ENCODE measurements around the gene HADHA. TPM values are rescaled to one million over a fixed set of nuclear protein-coding genes. Genes with fewer than 3 reads are reported as not detected.
"Not testable (repeated sequence)": the region's sequence is repeated elsewhere in the genome, so short reads cannot be mapped to it uniquely, and the experiment has no call there.

HADHA gene
- total RNA-seq, 2 donors from 2014 or later, result 80.4 to 108 TPM

DNA sequence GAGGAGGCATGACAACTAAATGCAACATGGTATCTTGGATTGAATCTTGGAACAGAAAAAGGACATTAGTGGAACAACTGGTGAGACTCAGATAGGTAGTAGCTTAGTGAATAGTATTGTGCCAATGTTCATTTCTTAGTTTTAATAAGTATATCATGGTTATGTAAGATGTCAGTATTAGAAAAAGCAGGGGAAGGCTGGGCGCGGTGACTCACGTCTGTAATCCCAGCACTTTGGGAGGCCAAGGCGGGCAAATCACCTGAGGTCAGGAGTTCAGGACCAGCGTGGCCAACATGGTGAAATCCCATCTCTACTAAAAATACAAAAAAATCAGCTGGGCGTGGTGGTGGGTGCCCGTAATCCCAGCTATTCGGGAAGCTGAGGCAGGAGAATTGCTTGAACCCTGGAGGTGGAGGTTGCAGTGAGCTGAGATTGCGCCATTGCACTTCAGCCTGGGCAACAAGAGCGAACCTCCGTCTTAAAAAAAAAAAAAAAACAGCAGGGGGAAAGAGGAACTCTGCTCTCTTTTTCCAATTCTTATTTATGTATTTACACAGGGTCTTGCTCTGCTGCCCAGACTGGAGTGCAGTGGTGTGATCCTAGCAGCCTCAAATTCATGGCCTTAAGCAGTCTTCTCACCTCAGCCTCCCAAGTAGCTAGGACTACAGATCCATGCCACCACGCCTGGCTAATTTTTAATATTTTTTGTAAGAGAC, 24.4 kb upstream of the HADHA start:
- H3K4me3 Mint-ChIP-seq; DNase-seq (ENCODE audit: low spot score); H3K27me3 Mint-ChIP-seq; H3K4me1 Mint-ChIP-seq (ENCODE audit: low read depth in 2 of 2); ATAC-seq; H3K27ac Mint-ChIP-seq; H3K36me3 Mint-ChIP-seq; H3K9me3 Mint-ChIP-seq: not testable (repeated sequence)

DNA sequence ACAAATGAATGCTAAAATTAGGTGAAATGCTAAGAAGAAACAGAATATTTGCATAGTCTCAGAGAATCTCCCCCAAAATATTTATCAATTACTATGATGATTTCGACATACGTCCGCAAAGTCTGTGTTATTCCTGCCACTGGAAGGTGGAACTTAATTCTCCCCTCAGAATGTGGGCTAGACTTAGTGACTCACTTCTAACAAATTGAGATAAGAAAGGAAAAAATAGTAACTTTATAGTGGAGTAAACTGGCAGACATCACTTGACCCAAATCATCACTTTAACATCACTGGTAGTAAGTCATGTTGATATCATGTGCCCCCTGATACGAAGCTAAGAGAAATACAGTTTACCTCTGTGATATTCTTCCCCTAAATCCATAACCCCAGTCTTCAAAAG, 23.8 kb upstream of the HADHA start:
- H3K9me3 Mint-ChIP-seq, result no peaks in the 10 kb centered on the region

DNA sequence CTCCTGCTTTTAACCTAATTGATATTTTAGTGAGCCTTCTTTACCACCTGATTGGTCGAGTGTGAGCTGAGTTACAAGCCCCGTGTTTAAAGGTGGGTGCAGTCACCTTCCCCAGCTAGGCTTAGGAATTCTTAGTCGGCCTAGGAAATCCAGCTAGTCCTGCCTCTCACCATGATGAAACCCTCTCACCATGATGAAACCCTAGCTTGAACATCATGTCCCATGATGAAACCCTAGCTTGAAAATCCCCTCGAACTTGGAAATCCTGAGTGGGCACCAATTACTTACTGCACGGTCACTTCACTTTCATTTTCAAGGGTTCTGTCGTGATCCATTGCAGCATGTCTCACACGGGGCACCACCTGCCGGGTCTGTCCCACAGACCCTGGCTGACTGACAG, 14.4 kb upstream of the HADHA start:
- not testable (repeated sequence) for H3K27ac Mint-ChIP-seq; H3K36me3 Mint-ChIP-seq; H3K4me1 Mint-ChIP-seq (ENCODE audit: low read depth in 2 of 2); H3K9me3 Mint-ChIP-seq; H3K27me3 Mint-ChIP-seq; DNase-seq (ENCODE audit: low spot score); H3K4me3 Mint-ChIP-seq; ATAC-seq

More for the DNA sequence above, 23.8 kb upstream of the HADHA start:
- ATAC-seq, result no peak
- H3K27me3 Mint-ChIP-seq, result no peaks in the 10 kb centered on the region
- DNase-seq (ENCODE audit: low spot score), result no peak
- peaks cover 0 to 5% of the 10 kb centered on the region in 2 donors for H3K4me1 Mint-ChIP-seq (ENCODE audit: low read depth in 2 of 2)
- H3K27ac Mint-ChIP-seq, result no peak overlapping the region
- H3K36me3 Mint-ChIP-seq, result peaks cover 5% of the 10 kb centered on the region
- H3K4me3 Mint-ChIP-seq, result no peak overlapping the region

DNA sequence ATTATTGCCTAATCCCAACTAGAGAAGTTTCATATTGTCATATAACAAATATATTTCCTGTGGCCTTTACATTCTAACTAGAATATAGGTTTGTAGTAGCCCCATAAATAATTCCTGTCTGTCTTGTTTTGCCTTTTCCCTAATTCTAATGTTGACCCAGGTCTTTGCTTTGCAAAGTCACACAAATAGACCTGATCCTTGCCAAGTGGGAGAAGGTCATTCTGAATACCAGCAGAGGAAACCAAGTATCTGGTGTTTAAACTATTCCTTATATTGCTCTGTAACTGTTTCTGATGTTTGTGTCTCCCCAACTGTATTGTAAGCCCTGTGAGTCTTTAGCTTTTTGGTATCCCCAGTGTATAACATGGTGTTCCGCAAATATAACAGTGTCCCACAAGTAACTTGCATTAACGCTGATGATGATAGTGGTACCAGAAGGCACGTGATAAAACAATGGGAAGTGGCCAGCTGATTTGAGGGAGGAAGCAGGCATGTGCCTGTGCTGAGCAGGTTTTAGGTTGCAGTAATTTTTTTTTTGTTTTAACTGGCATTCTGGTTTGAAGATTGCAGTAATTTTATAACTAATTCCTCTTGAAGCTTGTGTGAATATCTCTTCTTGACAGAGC, 11.4 kb upstream of the HADHA start:
- Mint-ChIP-seq H3K27me3 (no peaks in the 10 kb centered on the region), H3K36me3 (no peaks in the 10 kb centered on the region), H3K27ac (no peak overlapping the region), H3K9me3 (no peaks in the 10 kb centered on the region), H3K4me3 (no peak overlapping the region), H3K4me1 (ENCODE audit: low read depth in 2 of 2) (peaks cover 8 to 24% of the 10 kb centered on the region in 2 donors)
- ATAC-seq (no peak), DNase-seq (ENCODE audit: low spot score) (no peak)

DNA sequence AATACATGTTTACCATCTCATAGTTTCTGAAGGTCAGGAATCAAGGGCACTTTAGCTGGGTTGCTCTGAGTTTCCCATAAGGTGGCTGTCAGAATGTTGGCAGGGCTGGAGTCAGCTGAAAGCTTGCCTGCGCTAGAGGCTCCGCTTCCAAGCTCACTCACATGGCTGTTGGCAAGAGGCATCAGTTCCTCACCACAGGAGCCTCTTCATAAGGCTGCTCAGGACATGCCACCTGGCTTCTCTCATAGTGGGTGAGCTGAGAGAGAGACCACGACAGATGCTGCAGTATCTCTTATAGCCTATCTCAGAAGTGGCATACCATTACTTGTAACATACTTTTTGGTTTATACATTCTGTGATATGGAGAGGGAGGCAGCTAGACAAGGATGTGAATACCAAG, 7.5 kb upstream of the HADHA start:
- no peak for ATAC-seq
- DNase-seq (ENCODE audit: low spot score), result no peak
- Mint-ChIP-seq H3K27me3 (no peaks in the 10 kb centered on the region), H3K27ac (no peak overlapping the region), H3K9me3 (no peaks in the 10 kb centered on the region), H3K4me3 (no peak overlapping the region), H3K4me1 (ENCODE audit: low read depth in 2 of 2) (peaks cover 12 to 33% of the 10 kb centered on the region in 2 donors), H3K36me3 (no peaks in the 10 kb centered on the region)

DNA sequence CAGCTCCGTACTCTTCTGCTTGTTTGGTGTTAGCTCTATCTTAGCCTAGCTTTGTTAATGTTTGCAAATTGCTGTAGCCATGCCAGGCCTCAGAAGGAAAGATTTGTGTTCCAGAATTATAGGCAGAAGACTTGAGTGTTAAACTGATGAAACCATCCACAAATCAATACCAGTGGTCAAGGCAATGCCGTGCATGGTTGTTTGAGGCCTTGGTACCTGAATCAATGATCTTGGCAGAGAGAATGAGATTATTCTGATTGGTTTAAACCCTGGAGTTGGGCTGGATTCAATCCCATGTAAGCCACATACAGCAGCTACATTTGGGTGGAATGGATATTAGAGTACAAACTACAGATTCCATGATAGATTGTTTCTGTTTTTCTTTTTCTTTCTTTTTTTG, 5.2 kb upstream of the HADHA start:
- H3K27me3 Mint-ChIP-seq, result no peaks in the 10 kb centered on the region
- H3K27ac Mint-ChIP-seq, result no peak overlapping the region
- H3K4me1 Mint-ChIP-seq (ENCODE audit: low read depth in 2 of 2), result peaks cover 31 to 40% of the 10 kb centered on the region in 2 donors
- DNase-seq (ENCODE audit: low spot score) (no peak), ATAC-seq (no peak)
- H3K9me3 Mint-ChIP-seq, result no peaks in the 10 kb centered on the region
- H3K36me3 Mint-ChIP-seq, result no peaks in the 10 kb centered on the region
- H3K4me3 Mint-ChIP-seq, result no peak overlapping the region

DNA sequence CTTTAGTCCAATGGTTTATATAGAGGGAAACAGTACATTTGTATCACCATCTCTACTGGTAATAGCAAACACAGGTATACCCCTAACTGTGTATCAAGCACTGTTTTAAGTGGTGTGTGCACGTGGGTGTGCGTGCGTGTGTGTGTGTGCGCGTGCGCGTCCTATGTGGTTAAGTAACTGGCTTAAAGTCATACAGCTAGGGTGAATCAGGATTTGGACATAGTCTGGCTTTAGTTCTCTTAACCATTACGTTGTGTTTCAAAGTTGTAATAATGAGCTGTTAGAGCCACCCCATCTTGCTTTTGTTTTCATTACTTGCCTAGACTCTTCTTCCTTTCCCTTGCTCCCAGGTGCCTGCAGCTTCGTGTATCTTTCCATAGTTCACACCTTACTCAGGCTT, 2.4 kb upstream of the HADHA start:
- no peak for DNase-seq (ENCODE audit: low spot score)
- ATAC-seq, result no peak
- peak overlapping the region in 1 of 2 donors; percentile 96 for H3K27ac Mint-ChIP-seq
- peaks cover 42 to 49% of the 10 kb centered on the region in 2 donors for H3K4me1 Mint-ChIP-seq (ENCODE audit: low read depth in 2 of 2)
- H3K36me3 Mint-ChIP-seq, result peaks cover 5% of the 10 kb centered on the region
- no peaks in the 10 kb centered on the region for H3K27me3 Mint-ChIP-seq
- H3K4me3 Mint-ChIP-seq, result peak overlapping the region; percentile 78
- H3K9me3 Mint-ChIP-seq, result no peaks in the 10 kb centered on the region

DNA sequence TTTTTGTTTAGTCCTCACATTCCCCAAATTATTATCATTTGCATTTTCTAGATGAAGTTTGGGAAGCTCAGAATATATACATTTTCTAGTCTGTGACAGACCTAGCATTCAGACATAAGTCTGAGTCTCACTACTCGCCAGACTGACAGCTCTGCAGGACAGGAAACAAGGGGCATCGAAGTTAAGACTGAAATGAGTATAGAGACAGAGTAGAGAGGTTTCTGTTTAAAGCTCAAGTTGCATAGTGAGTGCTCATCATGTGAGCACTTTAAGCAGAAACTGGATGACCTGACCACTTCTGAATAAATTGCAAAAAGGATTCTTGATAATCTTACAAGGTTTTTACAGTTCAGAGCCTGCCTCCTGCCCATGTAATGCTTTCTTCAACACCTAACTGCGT, 1.4 kb upstream of the HADHA start:
- peaks cover 5% of the 10 kb centered on the region for H3K36me3 Mint-ChIP-seq
- peak; percentile 56 to 72 for ATAC-seq

DNA sequence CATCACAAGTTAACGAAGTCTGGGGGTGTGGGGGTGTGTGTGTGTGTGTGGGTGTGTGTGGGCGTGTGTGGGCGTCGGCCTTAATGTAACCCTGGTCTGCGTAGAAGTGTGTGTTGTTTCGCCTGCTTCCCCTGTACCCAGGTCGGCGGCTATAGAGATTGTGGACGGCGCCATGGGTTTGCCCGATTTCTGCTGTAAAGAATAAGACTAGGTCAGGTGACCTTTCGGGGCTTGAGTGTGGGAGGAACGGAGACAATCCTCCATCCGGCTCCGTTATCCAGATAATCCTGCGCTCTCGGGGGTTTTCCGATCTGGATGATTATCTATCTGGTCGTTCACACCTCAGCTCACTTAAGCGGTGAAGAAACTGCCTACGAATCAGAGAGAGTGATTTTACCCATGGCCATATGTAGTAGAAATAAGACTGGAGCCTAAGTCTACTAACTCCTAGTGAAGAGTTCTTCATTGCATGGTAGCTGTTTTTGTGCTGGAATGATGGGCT, 850 bp upstream of the HADHA start:
- ATAC-seq, result peak; percentile 55 to 56
- peak; percentile 62 for DNase-seq (ENCODE audit: low spot score)
- Mint-ChIP-seq H3K4me1 (ENCODE audit: low read depth in 2 of 2) (peaks cover 42 to 54% of the 10 kb centered on the region in 2 donors), H3K9me3 (no peaks in the 10 kb centered on the region), H3K27ac (peak overlapping the region; percentile 96 to 98), H3K36me3 (peaks cover 5% of the 10 kb centered on the region), H3K4me3 (peak overlapping the region; percentile 100), H3K27me3 (no peaks in the 10 kb centered on the region)

More for the DNA sequence above, 1.4 kb upstream of the HADHA start:
- Mint-ChIP-seq H3K4me1 (ENCODE audit: low read depth in 2 of 2) (peaks cover 38 to 49% of the 10 kb centered on the region in 2 donors), H3K27ac (peak overlapping the region; percentile 96 to 98), H3K4me3 (peak overlapping the region; percentile 100), H3K9me3 (no peaks in the 10 kb centered on the region), H3K27me3 (no peaks in the 10 kb centered on the region)
- no peak for DNase-seq (ENCODE audit: low spot score)

DNA sequence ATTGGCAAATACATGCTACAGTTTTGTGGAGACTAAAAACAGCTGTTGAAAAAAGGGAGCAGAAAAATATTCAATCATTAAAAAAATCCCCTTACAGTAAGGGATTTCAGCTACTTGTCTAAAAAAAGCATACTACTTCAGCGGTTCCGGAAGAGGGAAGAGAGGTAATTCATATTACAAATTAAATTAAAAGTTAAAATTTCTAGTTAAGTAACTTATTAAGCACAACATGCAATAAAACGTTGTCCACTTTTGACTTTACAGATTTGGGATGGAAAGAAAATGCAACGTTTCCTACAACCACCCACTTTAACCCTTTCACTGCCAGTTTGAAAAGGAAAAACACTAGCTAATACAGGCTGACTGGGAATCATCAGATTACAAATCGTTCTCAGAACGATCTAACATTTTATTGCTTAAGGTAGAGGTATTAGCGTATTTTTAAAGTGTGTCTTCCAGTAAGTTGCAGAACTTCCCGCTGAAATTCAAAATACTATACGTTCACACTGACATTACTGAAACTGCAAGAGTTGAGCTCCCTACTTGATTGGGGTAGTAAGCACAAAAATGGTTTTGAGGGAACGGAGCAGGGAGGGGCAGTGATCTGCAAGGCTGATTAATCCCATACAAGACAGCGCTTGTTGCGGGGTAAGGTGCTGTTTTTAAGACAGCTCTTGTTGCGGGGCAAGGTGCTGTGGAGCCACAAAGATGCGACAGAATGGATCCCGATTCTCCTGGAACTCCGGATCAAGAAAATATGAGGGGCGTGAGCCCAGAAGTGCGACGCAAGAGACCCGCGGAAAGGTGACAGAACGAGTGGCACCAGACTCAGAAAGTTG, 743 bp downstream of the HADHA start:
- H3K27ac Mint-ChIP-seq, result peak overlapping the region; percentile 96 to 98
- H3K36me3 Mint-ChIP-seq, result peaks cover 5% of the 10 kb centered on the region
- no peaks in the 10 kb centered on the region for H3K27me3 Mint-ChIP-seq
- peak overlapping the region; percentile 100 for H3K4me3 Mint-ChIP-seq
- peaks cover 48 to 60% of the 10 kb centered on the region in 2 donors for H3K4me1 Mint-ChIP-seq (ENCODE audit: low read depth in 2 of 2)
- ATAC-seq (no peak), DNase-seq (ENCODE audit: low spot score) (no peak)
- H3K9me3 Mint-ChIP-seq, result no peaks in the 10 kb centered on the region

DNA sequence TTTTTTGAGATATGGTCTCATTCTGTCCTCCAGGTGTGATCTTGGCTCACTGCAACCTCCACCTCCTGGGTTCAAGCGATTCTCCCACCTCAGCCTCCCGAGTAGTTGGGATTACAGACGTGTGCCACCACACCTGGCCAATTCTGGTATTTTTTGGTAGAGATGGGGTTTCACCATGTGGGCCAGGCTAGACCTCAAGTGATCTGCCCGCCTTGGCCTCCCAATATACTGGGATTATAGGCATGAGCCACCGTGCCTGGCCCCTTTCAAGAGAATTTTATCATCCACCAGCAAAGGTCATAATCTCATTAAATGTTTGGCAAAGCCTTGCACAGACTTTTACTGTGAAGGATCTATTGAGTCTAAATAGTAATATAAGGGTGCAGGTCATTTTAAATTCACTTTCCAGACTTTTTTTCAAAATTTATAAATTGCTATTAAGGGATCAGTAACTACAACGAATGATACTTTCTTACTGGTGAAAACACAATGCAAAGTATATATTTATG, 2.5 kb downstream of the HADHA start:
- H3K27me3 Mint-ChIP-seq, result no peaks in the 10 kb centered on the region
- H3K27ac Mint-ChIP-seq, result no peak overlapping the region
- H3K36me3 Mint-ChIP-seq, result peaks cover 5% of the 10 kb centered on the region
- peaks cover 46 to 57% of the 10 kb centered on the region in 2 donors for H3K4me1 Mint-ChIP-seq (ENCODE audit: low read depth in 2 of 2)
- H3K4me3 Mint-ChIP-seq, result no peak overlapping the region
- ATAC-seq (no peak), DNase-seq (ENCODE audit: low spot score) (no peak)
- H3K9me3 Mint-ChIP-seq, result no peaks in the 10 kb centered on the region

DNA sequence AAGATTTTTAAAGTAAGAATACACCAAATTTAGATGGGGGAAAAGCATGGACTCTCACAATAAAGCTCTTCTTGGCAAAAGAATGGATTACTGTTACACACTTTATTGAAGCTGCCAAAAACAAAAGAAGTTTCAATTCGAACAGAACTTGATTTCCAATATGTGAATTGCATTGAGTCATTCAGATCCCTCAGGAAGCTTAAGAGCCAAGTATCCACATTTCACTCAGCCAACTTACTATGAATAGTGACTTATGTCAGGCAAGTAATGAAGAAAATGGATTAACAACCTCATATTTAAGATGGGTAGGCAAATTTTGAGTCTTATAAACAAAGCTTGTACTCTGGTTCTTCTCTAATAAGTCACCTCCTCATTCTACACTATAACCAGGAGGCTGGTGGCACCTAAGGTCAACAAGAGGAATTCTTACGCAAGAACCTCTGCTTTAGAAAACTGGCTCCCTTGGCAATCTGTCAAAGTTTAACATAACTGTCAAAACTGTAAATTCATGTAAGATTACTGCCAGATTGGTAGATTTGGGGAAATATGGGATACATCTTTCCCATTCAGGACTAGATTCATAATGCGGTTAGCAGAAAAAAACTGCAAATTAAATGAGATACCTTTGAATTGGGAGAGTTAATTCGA, 6.0 kb downstream of the HADHA start:
- H3K4me1 Mint-ChIP-seq (ENCODE audit: low read depth in 2 of 2), result peaks cover 21 to 35% of the 10 kb centered on the region in 2 donors
- no peak overlapping the region for H3K27ac Mint-ChIP-seq
- DNase-seq (ENCODE audit: low spot score) (no peak), ATAC-seq (no peak)
- no peak overlapping the region for H3K4me3 Mint-ChIP-seq
- H3K27me3 Mint-ChIP-seq, result no peaks in the 10 kb centered on the region
- peaks cover 10% of the 10 kb centered on the region for H3K36me3 Mint-ChIP-seq
- no peaks in the 10 kb centered on the region for H3K9me3 Mint-ChIP-seq

DNA sequence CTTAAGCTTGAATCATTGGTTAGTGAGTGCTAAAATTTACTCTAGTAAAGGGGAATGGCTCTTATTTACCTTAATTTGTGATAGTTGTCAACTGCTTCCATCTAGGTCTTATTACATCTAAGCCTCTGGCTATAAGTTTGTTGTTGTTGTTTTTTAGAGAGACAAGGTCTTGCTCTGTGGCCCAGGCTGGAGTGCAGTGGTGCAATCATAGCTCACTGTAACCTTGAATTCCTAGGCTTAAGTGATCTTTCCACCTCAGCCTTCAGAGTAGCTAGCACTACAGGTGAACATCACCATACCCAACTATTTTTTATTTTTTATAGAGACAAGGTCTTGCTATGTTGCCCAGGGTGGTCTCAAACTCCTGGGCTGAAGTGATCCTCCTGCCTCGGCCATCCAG, 6.6 kb downstream of the HADHA start:
- H3K36me3 Mint-ChIP-seq, result peaks cover 13% of the 10 kb centered on the region
- H3K27me3 Mint-ChIP-seq, result no peaks in the 10 kb centered on the region
- no peak overlapping the region for H3K4me3 Mint-ChIP-seq
- H3K4me1 Mint-ChIP-seq (ENCODE audit: low read depth in 2 of 2), result peaks cover 16 to 30% of the 10 kb centered on the region in 2 donors
- DNase-seq (ENCODE audit: low spot score) (no peak), ATAC-seq (no peak)
- no peak overlapping the region for H3K27ac Mint-ChIP-seq
- no peaks in the 10 kb centered on the region for H3K9me3 Mint-ChIP-seq
